CD14-positive monocyte (primary cell): Measurements from ENCODE around the gene FNDC11. TPM values are rescaled to one million over a fixed set of nuclear protein-coding genes. Genes with fewer than 3 reads are reported as not detected.

ENCODE experiments used
- DNase-seq, 3 donors: peaks; one replicate each; pipeline ENCODE4 v3.0.0-alpha.2; 2011 to 2022
- H2AFZ ChIP-seq: 2 replicates; pipeline ENCODE4 v1.6.0; 2012; ENCODE audit warnings: mild to moderate bottlenecking, low read depth, low read length, inconsistent platforms; ENCODE audit not compliant: insufficient read depth, poor library complexity, severe bottlenecking
- H3K27ac ChIP-seq, 2 donors: 1 replicate in 1 of 2; 2 replicates in 1 of 2; pipeline ENCODE4 v1.5.1; 2012 to 2013; ENCODE audit warnings: low read length in 2 of 2, control low read depth in 1 of 2, inconsistent platforms in 1 of 2, low read depth in 1 of 2, mild to moderate bottlenecking in 1 of 2
- H3K27me3 ChIP-seq, 2 donors: one replicate each; pipeline versions ENCODE4 v1.6.0 to v1.6.1; 2011 to 2013; ENCODE audit warnings: low read length in 2 of 2; ENCODE audit not compliant: control insufficient read depth in 2 of 2, insufficient read depth in 2 of 2
- H3K36me3 ChIP-seq, 2 donors: replicated peaks in 1 of 2; 1 replicate in 1 of 2; 2 replicates in 1 of 2; pipeline versions ENCODE4 v1.5.1 to v1.6.1; 2012 to 2013; ENCODE audit warnings: low read length in 2 of 2, control low read depth in 1 of 2, inconsistent platforms in 1 of 2, mild to moderate bottlenecking in 1 of 2; ENCODE audit not compliant: insufficient read depth in 2 of 2, control insufficient read depth in 1 of 2
- H3K4me1 ChIP-seq, 2 donors: 1 replicate in 1 of 2; 2 replicates in 1 of 2; pipeline versions ENCODE4 v1.5.1 to v1.6.1; 2012 to 2013; ENCODE audit warnings: low read length in 2 of 2, control low read depth in 1 of 2, inconsistent platforms in 1 of 2, mild to moderate bottlenecking in 1 of 2, moderate library complexity in 1 of 2; ENCODE audit not compliant: insufficient read depth in 2 of 2, control insufficient read depth in 1 of 2
- H3K4me2 ChIP-seq: replicated peaks from 2 replicates; pipeline ENCODE3; 2012; ENCODE audit warnings: low read length, moderate library complexity, mild to moderate bottlenecking; ENCODE audit not compliant: poor library complexity, severe bottlenecking; ENCODE audit errors: extremely low read depth
- H3K4me3 ChIP-seq, 3 experiments: fragments of 200-600 bp in 1 of 3; sonication (generic) in 1 of 3; replicated peaks in 1 of 3; 1 replicate in 2 of 3; 2 replicates in 1 of 3; pipeline ENCODE4 v1.5.1; 2011 to 2013; ENCODE audit warnings: low read length in 3 of 3, mild to moderate bottlenecking in 3 of 3, control low read depth in 2 of 3, low read depth in 2 of 3, inconsistent platforms in 1 of 3, moderate library complexity in 1 of 3
- H3K79me2 ChIP-seq: 2 replicates; pipeline ENCODE4 v1.6.0; 2012; ENCODE audit warnings: mild to moderate bottlenecking, control low read depth, inconsistent platforms, low read length, moderate library complexity; ENCODE audit not compliant: insufficient read depth
- H3K9ac ChIP-seq: 2 replicates; pipeline ENCODE4 v1.6.0; 2017; ENCODE audit warnings: low read length, mild to moderate bottlenecking; ENCODE audit not compliant: insufficient read depth, poor library complexity, severe bottlenecking
- H3K9me3 ChIP-seq, 2 donors: replicated peaks in 1 of 2; 1 replicate in 1 of 2; 2 replicates in 1 of 2; pipeline versions ENCODE4 v1.5.1 to v1.6.1; 2012 to 2013; ENCODE audit warnings: low read length in 2 of 2, control low read depth in 1 of 2; ENCODE audit not compliant: control insufficient read depth in 1 of 2, insufficient read depth in 1 of 2
- H4K20me1 ChIP-seq: 2 replicates; pipeline ENCODE4 v1.6.0; 2012; ENCODE audit warnings: mild to moderate bottlenecking, low read length, control low read depth, moderate library complexity; ENCODE audit not compliant: insufficient read depth
- H3K27ac Mint-ChIP-seq, 7 donors: one replicate each; pipeline ENCODE4 v1.8.0; 2020; ENCODE audit warnings: mild to moderate bottlenecking in 7 of 7, mixed read lengths in 7 of 7, moderate library complexity in 6 of 7, inconsistent platforms in 2 of 7
- H3K27me3 Mint-ChIP-seq, 3 donors: one replicate each; pipeline ENCODE4 v1.8.0; 2021 to 2022; ENCODE audit warnings: low read depth in 3 of 3, mild to moderate bottlenecking in 3 of 3, mixed read lengths in 3 of 3, moderate library complexity in 3 of 3, inconsistent platforms in 1 of 3
- H3K36me3 Mint-ChIP-seq, 2 donors: one replicate each; pipeline ENCODE4 v1.8.0; 2020; ENCODE audit warnings: mixed read lengths in 2 of 2, inconsistent platforms in 1 of 2, mild to moderate bottlenecking in 1 of 2
- H3K4me1 Mint-ChIP-seq: one replicate; pipeline ENCODE4 v1.8.0; 2020; ENCODE audit warnings: mild to moderate bottlenecking, mixed read lengths
- H3K4me3 Mint-ChIP-seq, 2 donors: one replicate each; pipeline ENCODE4 v1.8.0; 2020; ENCODE audit warnings: mild to moderate bottlenecking in 2 of 2, mixed read lengths in 2 of 2, moderate library complexity in 1 of 2
- H3K9me3 Mint-ChIP-seq, 7 donors: one replicate each; pipeline ENCODE4 v1.8.0; 2020 to 2022; ENCODE audit warnings: mixed read lengths in 7 of 7, mild to moderate bottlenecking in 6 of 7, moderate library complexity in 6 of 7, inconsistent platforms in 2 of 7
- WGBS: methylation state at CpG from one replicate; pipeline ENCODE4 v1.1.5; 2013; ENCODE audit warnings: missing lambda C conversion rate; ENCODE audit not compliant: insufficient coverage; 5-methylcytosine and 5-hydroxymethylcytosine counted together
- intact Hi-C, 2 donors: fragments of 100-400 bp; cut with micrococcal nuclease; formaldehyde crosslinking; loops; one replicate each; pipeline versions ENCODE4 v1.15.0 to v1.15.1; 2023
- polyA plus RNA-seq, 3 donors: library from polyadenylated mRNA; depleted of rRNA in 1 of 3; unstranded in 2 of 3; stranded (reverse) in 1 of 3; fragments of 300-500 nt in 2 of 3; fragments of >200 nt in 1 of 3; fragmentation: Illumina TruSeq in 2 of 3; gene quantifications; 1 replicate in 2 of 3; 2 replicates in 1 of 3; pipeline ENCODE4 v1.2.3, GENCODE V29; 2012 to 2021
- TF ChIP-seq, protein P1 (sequence below): fragments of 200-600 bp; IDR thresholded peaks from one replicate; pipeline ENCODE4 v1.8.0; 2022; ENCODE audit warnings: antibody characterized with exemption, mild to moderate bottlenecking

The FNDC11 gene
- polyA plus RNA-seq, 3 donors: 0.23 TPM; not detected in 2

GRCh38 chr20:63533871-63534393 is 20.0 kb upstream of the FNDC11 start:
- Histone ChIP-seq H4K20me1 (no peaks in the 10 kb centered on the region), H3K27me3 (peaks cover 0 to 4% of the 10 kb centered on the region in 2 donors), H3K27ac (no peak overlapping the region), H3K9me3 (no peaks in the 10 kb centered on the region), H3K4me3 (no peak overlapping the region), H3K9ac (no peak overlapping the region), H3K4me1 (peaks cover 23 to 28% of the 10 kb centered on the region in 2 donors), H2AFZ (no peak overlapping the region), H3K4me2 (no peak overlapping the region), H3K36me3 (no peaks in the 10 kb centered on the region), H3K79me2 (no peaks in the 10 kb centered on the region)
- intact Hi-C loops: loop anchor here in 1 of 2 donors (10.0 kb wide), 1 partner anchor 331 kb away; the partner anchor contains the start of genes ABHD16B and TPD52L2
- Mint-ChIP-seq H3K27ac (no peak overlapping the region), H3K9me3 (peaks cover 0 to 3% (median 0%) of the 10 kb centered on the region in 7 donors), H3K27me3 (peaks cover 4 to 14% (median 5%) of the 10 kb centered on the region in 3 donors), H3K4me1 (peaks cover 16% of the 10 kb centered on the region), H3K36me3 (peaks cover 0 to 2% of the 10 kb centered on the region in 2 donors), H3K4me3 (no peak overlapping the region)
- DNase-seq: no peak
- TF ChIP-seq, protein P1, sequence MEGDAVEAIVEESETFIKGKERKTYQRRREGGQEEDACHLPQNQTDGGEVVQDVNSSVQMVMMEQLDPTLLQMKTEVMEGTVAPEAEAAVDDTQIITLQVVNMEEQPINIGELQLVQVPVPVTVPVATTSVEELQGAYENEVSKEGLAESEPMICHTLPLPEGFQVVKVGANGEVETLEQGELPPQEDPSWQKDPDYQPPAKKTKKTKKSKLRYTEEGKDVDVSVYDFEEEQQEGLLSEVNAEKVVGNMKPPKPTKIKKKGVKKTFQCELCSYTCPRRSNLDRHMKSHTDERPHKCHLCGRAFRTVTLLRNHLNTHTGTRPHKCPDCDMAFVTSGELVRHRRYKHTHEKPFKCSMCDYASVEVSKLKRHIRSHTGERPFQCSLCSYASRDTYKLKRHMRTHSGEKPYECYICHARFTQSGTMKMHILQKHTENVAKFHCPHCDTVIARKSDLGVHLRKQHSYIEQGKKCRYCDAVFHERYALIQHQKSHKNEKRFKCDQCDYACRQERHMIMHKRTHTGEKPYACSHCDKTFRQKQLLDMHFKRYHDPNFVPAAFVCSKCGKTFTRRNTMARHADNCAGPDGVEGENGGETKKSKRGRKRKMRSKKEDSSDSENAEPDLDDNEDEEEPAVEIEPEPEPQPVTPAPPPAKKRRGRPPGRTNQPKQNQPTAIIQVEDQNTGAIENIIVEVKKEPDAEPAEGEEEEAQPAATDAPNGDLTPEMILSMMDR: no peak
- WGBS: 91% methylated on average over 28 of the region's 28 CpGs

- H3K9me3 ChIP-seq: no peaks in the 10 kb centered on the region
- H3K4me1 ChIP-seq: peaks cover 23 to 28% of the 10 kb centered on the region in 2 donors
- no peaks in the 10 kb centered on the region for H4K20me1 ChIP-seq
- Mint-ChIP-seq H3K9me3 (peaks cover 0 to 3% (median 0%) of the 10 kb centered on the region in 7 donors), H3K27me3 (peaks cover 4 to 18% (median 6%) of the 10 kb centered on the region in 3 donors), H3K4me3 (no peak overlapping the region), H3K36me3 (peaks cover 0 to 2% of the 10 kb centered on the region in 2 donors), H3K27ac (no peak overlapping the region), H3K4me1 (peaks cover 16% of the 10 kb centered on the region)
- WGBS: 92% methylated on average over 12 of the region's 12 CpGs
- H3K79me2 ChIP-seq: no peaks in the 10 kb centered on the region
- no peak overlapping the region for H3K4me3 ChIP-seq
- H3K27ac ChIP-seq: no peak overlapping the region
- no peak overlapping the region for H3K4me2 ChIP-seq
- peaks cover 0 to 8% of the 10 kb centered on the region in 2 donors for H3K27me3 ChIP-seq
- no peak overlapping the region for H3K9ac ChIP-seq
- TF ChIP-seq, protein P1: no peak
- intact Hi-C loops: loop anchor here in 1 of 2 donors (10.0 kb wide), 1 partner anchor 330 kb away; the partner anchor contains the start of genes ABHD16B and TPD52L2
- no peaks in the 10 kb centered on the region for H3K36me3 ChIP-seq
- DNase-seq: no peak
- no peak overlapping the region for H2AFZ ChIP-seq
Observed at GRCh38 chr20:63534427-63534830, 19.5 kb upstream of the FNDC11 start.
